Natural killer cell (primary cell): ENCODE results near the gene XKR8. TPM values are rescaled to one million over a fixed set of nuclear protein-coding genes. Genes with fewer than 3 reads are reported as not detected.

Source experiments
- ATAC-seq, 3 donors: fragments of 150-1000 bp in 2 of 3; fragments of 200-7000 bp in 1 of 3; cut with Tn5 transposase; 1 replicate in 1 of 3; 2 replicates in 2 of 3; pipeline ENCODE4 v1.10.0; 2021; ENCODE audit warnings: mild to moderate bottlenecking in 2 of 3, moderate library complexity in 2 of 3
- DNase-seq, 2 donors: peaks; one replicate each; pipeline versions ENCODE4 v3.0.0 to v3.0.0-alpha.2; 2013 to 2021; ENCODE audit warnings: mixed read lengths in 1 of 2
- H3K27ac ChIP-seq: one replicate; pipeline ENCODE4 v1.5.1; 2013; ENCODE audit warnings: mild to moderate bottlenecking, low read length
- H3K27me3 ChIP-seq: one replicate; pipeline ENCODE4 v1.6.1; 2013; ENCODE audit warnings: low read length; ENCODE audit not compliant: control insufficient read depth, insufficient read depth
- H3K36me3 ChIP-seq: one replicate; pipeline ENCODE4 v1.6.1; 2013; ENCODE audit warnings: low read length; ENCODE audit not compliant: control insufficient read depth, insufficient read depth
- H3K4me1 ChIP-seq: one replicate; pipeline ENCODE4 v1.6.1; 2013; ENCODE audit warnings: low read length; ENCODE audit not compliant: control insufficient read depth, insufficient read depth
- H3K4me3 ChIP-seq: one replicate; pipeline ENCODE4 v1.5.1; 2013; ENCODE audit warnings: low read length
- H3K9me3 ChIP-seq: one replicate; pipeline ENCODE4 v1.6.1; 2013; ENCODE audit warnings: low read length; ENCODE audit not compliant: control insufficient read depth, insufficient read depth
- H3K27ac Mint-ChIP-seq, 2 donors: one replicate each; pipeline ENCODE4 v1.8.0; 2022; ENCODE audit warnings: mild to moderate bottlenecking in 2 of 2, mixed read lengths in 2 of 2, moderate library complexity in 1 of 2
- H3K27me3 Mint-ChIP-seq, 2 donors: one replicate each; pipeline ENCODE4 v1.8.0; 2022; ENCODE audit warnings: low read depth in 2 of 2, mixed read lengths in 2 of 2
- H3K36me3 Mint-ChIP-seq: one replicate; pipeline ENCODE4 v1.8.0; 2022; ENCODE audit warnings: mixed read lengths
- H3K4me1 Mint-ChIP-seq, 2 donors: one replicate each; pipeline ENCODE4 v1.8.0; 2022; ENCODE audit warnings: mixed read lengths in 2 of 2
- H3K4me3 Mint-ChIP-seq: one replicate; pipeline ENCODE4 v1.8.0; 2022; ENCODE audit warnings: mild to moderate bottlenecking, moderate library complexity, mixed read lengths
- H3K9me3 Mint-ChIP-seq, 2 donors: one replicate each; pipeline ENCODE4 v1.8.0; 2022; ENCODE audit warnings: mixed read lengths in 2 of 2
- CTCF ChIP-seq: fragments of 200-600 bp; IDR thresholded peaks from one replicate; pipeline ENCODE4 v1.8.0; 2022; ENCODE audit warnings: antibody characterized with exemption
- WGBS: methylation state at CpG from one replicate; pipeline ENCODE4 v1.1.7; 2013; ENCODE audit warnings: missing lambda C conversion rate; ENCODE audit not compliant: insufficient coverage; 5-methylcytosine and 5-hydroxymethylcytosine counted together
- intact Hi-C: fragments of 100-400 bp; cut with micrococcal nuclease; formaldehyde crosslinking; loops from one replicate; pipeline ENCODE4 v1.14.2; 2022
- total RNA-seq, 4 donors: library from RNA; stranded (reverse); fragments of 120-200 nt in 1 of 4; gene quantifications; one replicate each; pipeline versions ENCODE4 v1.2.3 to v1.2.4, GENCODE V29; 2013 to 2022

Gene XKR8
- total RNA-seq, 3 donors from 2014 or later (not counting 1 experiment from before 2014, with no cell fraction given), result 8.0 to 16.8 (median 15.5) TPM

GRCh38 chr1:27973771-27974416 lies 14.1 kb downstream of the XKR8 start:
- intact Hi-C loops, result no loop called here
- H3K4me3 ChIP-seq, result no peak overlapping the region
- no peak overlapping the region for H3K27ac ChIP-seq
- H3K4me1 ChIP-seq, result no peaks in the 10 kb centered on the region
- H3K9me3 ChIP-seq, result no peaks in the 10 kb centered on the region
- no peak for DNase-seq
- Mint-ChIP-seq H3K4me3 (no peak overlapping the region), H3K36me3 (no peaks in the 10 kb centered on the region), H3K27ac (peak overlapping the region; percentile 22 to 38), H3K4me1 (peaks cover 5 to 6% of the 10 kb centered on the region in 2 donors), H3K27me3 (no peaks in the 10 kb centered on the region), H3K9me3 (no peaks in the 10 kb centered on the region)
- no peak for ATAC-seq
- TF ChIP-seq CTCF, result no peak
- no peaks in the 10 kb centered on the region for H3K27me3 ChIP-seq
- H3K36me3 ChIP-seq, result peaks cover 19% of the 10 kb centered on the region
- 93% methylated on average over 3 of the region's 4 CpGs for WGBS

- peaks cover 4 to 5% of the 10 kb centered on the region in 2 donors for H3K4me1 Mint-ChIP-seq
- H3K36me3 Mint-ChIP-seq, result no peaks in the 10 kb centered on the region
- H3K27me3 ChIP-seq, result no peaks in the 10 kb centered on the region
- no peak overlapping the region for H3K4me3 Mint-ChIP-seq
- ATAC-seq (no peak), DNase-seq (no peak)
- no peak overlapping the region for H3K27ac ChIP-seq
- no peaks in the 10 kb centered on the region for H3K27me3 Mint-ChIP-seq
- H3K27ac Mint-ChIP-seq, result no peak overlapping the region
- H3K36me3 ChIP-seq, result peaks cover 19% of the 10 kb centered on the region
- intact Hi-C loops, result no loop called here
- H3K9me3 ChIP-seq, result no peaks in the 10 kb centered on the region
- no peaks in the 10 kb centered on the region for H3K9me3 Mint-ChIP-seq
- H3K4me3 ChIP-seq, result no peak overlapping the region
- H3K4me1 ChIP-seq, result no peaks in the 10 kb centered on the region
- TF ChIP-seq CTCF, result no peak
Measured at GRCh38 chr1:27974417-27974781, 14.6 kb downstream of the XKR8 start.

GRCh38 chr1:27979151-27979858 lies 19.5 kb downstream of the XKR8 start:
- H3K27ac Mint-ChIP-seq, result no peak overlapping the region
- no peaks in the 10 kb centered on the region for H3K27me3 Mint-ChIP-seq
- 63% methylated on average over 1 of the region's 1 CpG for WGBS
- peak; percentile 58 for TF ChIP-seq CTCF
- H3K9me3 ChIP-seq, result no peaks in the 10 kb centered on the region
- H3K36me3 Mint-ChIP-seq, result no peaks in the 10 kb centered on the region
- H3K36me3 ChIP-seq, result peaks cover 12% of the 10 kb centered on the region
- H3K4me1 ChIP-seq, result no peaks in the 10 kb centered on the region
- H3K27me3 ChIP-seq, result no peaks in the 10 kb centered on the region
- H3K4me3 Mint-ChIP-seq, result no peak overlapping the region
- no peak overlapping the region for H3K27ac ChIP-seq
- intact Hi-C loops, result loop anchor here (1.0 to 2.0 kb wide), 2 partner anchors 39 to 121 kb away; no protein-coding TSS in a partner anchor
- no peak overlapping the region for H3K4me3 ChIP-seq
- DNase-seq (peak in 1 of 2 donors; percentile 75), ATAC-seq (peak; percentile 65 to 86 (median 79))
- H3K4me1 Mint-ChIP-seq, result no peaks in the 10 kb centered on the region
- H3K9me3 Mint-ChIP-seq, result no peaks in the 10 kb centered on the region
